Glutamatergic neuron (in vitro differentiated cells): ENCODE data around the gene DONSON. TPM values are rescaled to one million over a fixed set of nuclear protein-coding genes. Genes with fewer than 3 reads are reported as not detected.

Source experiments
- DNase-seq: peaks from one replicate; pipeline ENCODE4 v3.0.0; 2022
- H3K27ac Mint-ChIP-seq: one replicate; pipeline ENCODE4 v1.8.0; 2020; ENCODE audit warnings: mild to moderate bottlenecking, mixed read lengths, inconsistent platforms; ENCODE audit not compliant: unreplicated experiment
- H3K27me3 Mint-ChIP-seq: one replicate; pipeline ENCODE4 v1.8.0; 2020; ENCODE audit warnings: mild to moderate bottlenecking, moderate library complexity, mixed read lengths, inconsistent platforms; ENCODE audit not compliant: unreplicated experiment
- H3K36me3 Mint-ChIP-seq: one replicate; pipeline ENCODE4 v1.8.0; 2020; ENCODE audit warnings: mild to moderate bottlenecking, mixed read lengths, inconsistent platforms; ENCODE audit not compliant: unreplicated experiment
- H3K4me1 Mint-ChIP-seq: one replicate; pipeline ENCODE4 v1.8.0; 2020; ENCODE audit warnings: mild to moderate bottlenecking, low read depth, mixed read lengths, inconsistent platforms; ENCODE audit not compliant: unreplicated experiment
- H3K4me3 Mint-ChIP-seq: one replicate; pipeline ENCODE4 v1.8.0; 2020; ENCODE audit warnings: mild to moderate bottlenecking, mixed read lengths, inconsistent platforms; ENCODE audit not compliant: unreplicated experiment
- H3K9me3 Mint-ChIP-seq: one replicate; pipeline ENCODE4 v1.8.0; 2020; ENCODE audit warnings: mild to moderate bottlenecking, moderate library complexity, mixed read lengths, inconsistent platforms; ENCODE audit not compliant: unreplicated experiment
- total RNA-seq: library from RNA; stranded (reverse); fragmentation: NEBNext Ultra II Directional; extraction: Animal tissue kit (Norgen Biotek cat#: 25700); gene quantifications from one replicate; pipeline ENCODE4 v1.2.1, GENCODE V29; 2021; ENCODE audit not compliant: unreplicated experiment
- TF ChIP-seq, protein P1 (sequence below): fragments of 200-600 bp; sonication (generic); IDR thresholded peaks from one replicate; pipeline ENCODE4 v1.5.0; 2021; ENCODE audit not compliant: partially characterized antibody, unreplicated experiment

The DONSON gene
- total RNA-seq, 1 donor from 2014 or later, result 8.5 TPM

GRCh38 chr21:33537212-33537611, 51.3 kb downstream of the DONSON start:
- H3K27ac Mint-ChIP-seq, result no peak overlapping the region
- TF ChIP-seq, protein P1, sequence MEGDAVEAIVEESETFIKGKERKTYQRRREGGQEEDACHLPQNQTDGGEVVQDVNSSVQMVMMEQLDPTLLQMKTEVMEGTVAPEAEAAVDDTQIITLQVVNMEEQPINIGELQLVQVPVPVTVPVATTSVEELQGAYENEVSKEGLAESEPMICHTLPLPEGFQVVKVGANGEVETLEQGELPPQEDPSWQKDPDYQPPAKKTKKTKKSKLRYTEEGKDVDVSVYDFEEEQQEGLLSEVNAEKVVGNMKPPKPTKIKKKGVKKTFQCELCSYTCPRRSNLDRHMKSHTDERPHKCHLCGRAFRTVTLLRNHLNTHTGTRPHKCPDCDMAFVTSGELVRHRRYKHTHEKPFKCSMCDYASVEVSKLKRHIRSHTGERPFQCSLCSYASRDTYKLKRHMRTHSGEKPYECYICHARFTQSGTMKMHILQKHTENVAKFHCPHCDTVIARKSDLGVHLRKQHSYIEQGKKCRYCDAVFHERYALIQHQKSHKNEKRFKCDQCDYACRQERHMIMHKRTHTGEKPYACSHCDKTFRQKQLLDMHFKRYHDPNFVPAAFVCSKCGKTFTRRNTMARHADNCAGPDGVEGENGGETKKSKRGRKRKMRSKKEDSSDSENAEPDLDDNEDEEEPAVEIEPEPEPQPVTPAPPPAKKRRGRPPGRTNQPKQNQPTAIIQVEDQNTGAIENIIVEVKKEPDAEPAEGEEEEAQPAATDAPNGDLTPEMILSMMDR, result no peak
- H3K27me3 Mint-ChIP-seq, result peaks cover 6% of the 10 kb centered on the region
- peaks cover 6% of the 10 kb centered on the region for H3K36me3 Mint-ChIP-seq
- peaks cover 7% of the 10 kb centered on the region for H3K4me1 Mint-ChIP-seq
- no peak overlapping the region for H3K4me3 Mint-ChIP-seq
- H3K9me3 Mint-ChIP-seq, result peaks cover 4% of the 10 kb centered on the region
- DNase-seq, result no peak

DNA sequence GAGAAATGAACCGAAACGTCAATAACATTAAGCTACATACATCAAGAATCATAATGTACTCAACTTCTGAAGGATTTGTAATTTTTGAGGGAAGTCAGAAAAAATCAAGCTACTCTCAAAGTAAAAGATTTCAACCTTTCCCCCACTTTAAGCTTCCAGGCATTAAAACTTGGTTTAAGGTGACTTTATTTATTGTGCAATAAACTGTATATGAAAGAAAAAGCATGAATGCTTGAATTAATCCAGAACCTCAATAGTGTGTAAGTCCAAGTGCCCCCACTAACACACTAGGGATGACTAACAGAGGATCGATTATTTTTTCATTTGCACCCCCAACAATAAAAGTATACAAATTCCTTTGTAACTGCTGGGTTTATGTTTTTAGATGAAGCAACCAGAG, 57.5 kb downstream of the DONSON start:
- H3K27ac Mint-ChIP-seq, result no peak overlapping the region
- no peaks in the 10 kb centered on the region for H3K27me3 Mint-ChIP-seq
- H3K9me3 Mint-ChIP-seq, result peaks cover 1% of the 10 kb centered on the region
- H3K36me3 Mint-ChIP-seq, result no peaks in the 10 kb centered on the region
- no peak for DNase-seq
- H3K4me3 Mint-ChIP-seq, result no peak overlapping the region
- TF ChIP-seq, protein P1, result no peak
- no peaks in the 10 kb centered on the region for H3K4me1 Mint-ChIP-seq

Other genes starting within 250 kb of the DONSON start
- 9.6 TPM for gene IFNGR2, start 185.3 kb downstream of the DONSON start, total RNA-seq
- 37.5 TPM for gene TMEM50B, start 108.7 kb downstream of the DONSON start, total RNA-seq
- gene DNAJC28, start 97.0 kb downstream of the DONSON start, total RNA-seq, result 5.3 TPM
- 70.3 TPM for gene GART, start 46.6 kb downstream of the DONSON start, total RNA-seq
- gene SON, start 45.6 kb downstream of the DONSON start, total RNA-seq, result 289 TPM
- gene CRYZL1, start 53.1 kb upstream of the DONSON start, total RNA-seq, result 50.3 TPM
- 89.1 TPM for gene ITSN1, start 53.8 kb upstream of the DONSON start, total RNA-seq